Muscle layer of duodenum (tissue), 2 donors: ENCODE results near the gene KDM4B.

Experiments used
- H3K27ac ChIP-seq: one replicate; pipeline ENCODE4 v1.7.0; 2013; ENCODE audit warnings: mild to moderate bottlenecking, low read length
- H3K27me3 ChIP-seq: one replicate; pipeline ENCODE4 v1.7.0; 2013; ENCODE audit warnings: low read depth, mild to moderate bottlenecking, control low read depth, low read length
- H3K36me3 ChIP-seq, 2 donors: one replicate each; pipeline ENCODE4 v1.7.0; 2013; ENCODE audit warnings: low read length in 2 of 2, control low read depth in 1 of 2, mild to moderate bottlenecking in 1 of 2; ENCODE audit not compliant: insufficient read depth in 2 of 2, control insufficient read depth in 1 of 2
- H3K4me1 ChIP-seq, 2 donors: one replicate each; pipeline ENCODE4 v1.7.0; 2013; ENCODE audit warnings: low read length in 2 of 2, mild to moderate bottlenecking in 2 of 2, control low read depth in 1 of 2, moderate library complexity in 1 of 2; ENCODE audit not compliant: insufficient read depth in 2 of 2, control insufficient read depth in 1 of 2
- H3K4me3 ChIP-seq, 2 donors: one replicate each; pipeline ENCODE4 v1.7.0; 2013; ENCODE audit warnings: low read length in 2 of 2, low read depth in 1 of 2, mild to moderate bottlenecking in 1 of 2
- H3K9me3 ChIP-seq, 2 donors: one replicate each; pipeline ENCODE4 v1.7.0; 2013; ENCODE audit warnings: low read length in 2 of 2, control low read depth in 1 of 2, mild to moderate bottlenecking in 1 of 2; ENCODE audit not compliant: control insufficient read depth in 1 of 2
- donor health status: healthy.

KDM4B gene

DNA sequence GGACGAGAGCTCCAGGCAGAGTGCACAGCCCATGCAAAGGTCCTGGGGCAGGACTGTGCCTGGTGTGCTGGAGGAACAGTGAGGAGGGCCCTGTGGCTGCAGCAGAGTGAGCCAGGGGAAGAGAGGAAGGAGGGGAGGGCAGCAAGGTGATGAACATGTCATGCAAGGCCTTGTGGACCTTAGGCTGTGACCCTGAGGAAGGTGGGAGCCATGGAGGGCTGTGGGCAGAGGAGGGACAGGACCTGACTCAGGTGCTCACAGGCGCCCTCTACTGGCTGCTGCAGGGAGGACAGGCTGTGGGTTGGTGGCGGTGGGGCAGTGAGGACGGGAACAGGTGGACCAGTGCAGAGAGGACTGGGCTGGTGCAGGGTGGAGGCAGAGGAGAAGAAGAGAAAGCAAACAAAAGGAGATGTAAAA lies 201.4 kb downstream of the KDM4B start:
- no peaks in the 10 kb centered on the region for H3K36me3 ChIP-seq
- H3K27ac ChIP-seq, result no peak overlapping the region
- H3K9me3 ChIP-seq, result no peaks in the 10 kb centered on the region
- H3K4me1 ChIP-seq, result no peaks in the 10 kb centered on the region
- H3K4me3 ChIP-seq, result no peak overlapping the region
- H3K27me3 ChIP-seq, result no peaks in the 10 kb centered on the region

DNA sequence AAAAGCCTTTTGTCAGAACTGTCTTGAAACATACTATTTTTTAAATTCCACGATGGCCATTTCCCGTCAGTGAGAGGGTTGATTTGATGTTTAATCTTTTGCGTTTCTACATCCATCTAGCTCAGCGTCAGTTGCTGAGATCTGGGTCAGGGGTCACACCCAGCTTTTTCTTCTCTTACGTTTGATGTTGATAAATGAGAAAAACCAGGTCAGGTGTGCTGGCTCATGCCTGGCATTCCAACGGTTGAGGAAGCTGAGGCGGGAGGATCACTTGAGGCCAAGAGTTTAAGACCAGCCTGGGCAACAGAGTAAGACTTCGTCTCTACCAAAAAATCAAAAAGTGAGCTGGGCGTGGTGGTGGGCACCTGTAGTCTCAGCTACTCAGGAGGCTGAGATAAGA lies 202.8 kb downstream of the KDM4B start:
- no peak overlapping the region for H3K27ac ChIP-seq
- no peaks in the 10 kb centered on the region for H3K27me3 ChIP-seq
- no peaks in the 10 kb centered on the region for H3K9me3 ChIP-seq
- H3K36me3 ChIP-seq, result no peaks in the 10 kb centered on the region
- no peaks in the 10 kb centered on the region for H3K4me1 ChIP-seq
- no peak overlapping the region for H3K4me3 ChIP-seq

DNA sequence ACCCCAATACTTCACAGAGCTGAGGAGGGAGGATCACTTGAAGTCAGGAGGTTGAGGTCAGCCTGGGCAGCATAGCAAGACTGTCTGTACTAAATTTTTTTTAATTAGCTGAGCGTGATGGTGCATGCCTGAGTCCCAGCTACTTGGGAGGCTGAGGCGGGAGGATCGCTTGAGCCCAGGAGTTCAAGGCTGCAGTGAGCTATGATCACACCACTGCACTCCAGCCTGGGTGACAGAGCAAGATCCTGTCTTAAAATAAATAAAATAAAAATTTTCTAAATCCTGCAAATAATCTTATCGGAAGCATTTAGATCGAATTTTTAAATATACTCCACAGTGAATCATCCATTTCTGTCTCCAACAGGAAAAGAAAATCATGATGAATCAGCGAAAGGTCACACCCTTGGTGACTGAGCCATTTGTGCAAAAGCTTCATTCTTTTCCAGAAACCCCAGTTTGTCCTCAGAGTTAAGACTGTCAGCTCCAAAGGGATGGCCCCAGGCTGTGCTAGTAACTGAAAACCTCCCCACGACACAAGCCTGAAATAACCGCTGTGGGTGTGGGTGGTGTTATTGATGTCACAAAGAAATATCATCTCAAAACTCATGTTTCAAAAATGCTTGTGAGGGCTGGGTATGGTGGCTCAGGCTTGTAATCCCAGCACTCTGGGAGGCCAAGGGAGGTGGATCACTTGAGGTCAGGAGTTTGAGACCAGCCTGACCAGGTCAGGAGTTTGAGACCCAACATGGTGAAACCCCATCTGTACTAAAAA lies 204.1 kb downstream of the KDM4B start:
- no peak overlapping the region for H3K4me3 ChIP-seq
- H3K4me1 ChIP-seq, result no peaks in the 10 kb centered on the region
- H3K36me3 ChIP-seq, result no peaks in the 10 kb centered on the region
- H3K27ac ChIP-seq, result no peak overlapping the region
- H3K27me3 ChIP-seq, result no peaks in the 10 kb centered on the region
- H3K9me3 ChIP-seq, result no peaks in the 10 kb centered on the region

DNA sequence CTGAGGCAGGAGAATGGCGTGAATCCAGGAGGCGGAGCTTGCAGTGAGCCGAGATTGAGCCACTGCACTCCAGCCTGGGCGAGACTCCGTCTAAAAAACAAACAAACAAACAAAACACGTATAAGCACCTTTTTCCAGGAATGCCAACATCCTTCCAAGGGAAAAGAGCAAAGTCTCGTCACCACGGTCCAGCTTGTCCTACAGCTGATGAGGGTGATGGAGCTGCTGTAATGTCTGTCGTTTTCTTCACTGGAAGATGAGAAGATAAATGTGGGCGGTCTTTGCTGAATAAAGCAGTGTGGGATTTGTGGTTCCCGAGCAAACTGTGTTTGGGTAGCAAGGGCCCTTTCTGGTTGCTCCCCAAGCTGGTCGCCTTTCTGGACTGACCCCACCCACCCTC lies 205.1 kb downstream of the KDM4B start:
- no peak overlapping the region for H3K4me3 ChIP-seq
- H3K27ac ChIP-seq, result no peak overlapping the region
- no peaks in the 10 kb centered on the region for H3K27me3 ChIP-seq
- H3K9me3 ChIP-seq, result no peaks in the 10 kb centered on the region
- no peaks in the 10 kb centered on the region for H3K36me3 ChIP-seq
- no peaks in the 10 kb centered on the region for H3K4me1 ChIP-seq

DNA sequence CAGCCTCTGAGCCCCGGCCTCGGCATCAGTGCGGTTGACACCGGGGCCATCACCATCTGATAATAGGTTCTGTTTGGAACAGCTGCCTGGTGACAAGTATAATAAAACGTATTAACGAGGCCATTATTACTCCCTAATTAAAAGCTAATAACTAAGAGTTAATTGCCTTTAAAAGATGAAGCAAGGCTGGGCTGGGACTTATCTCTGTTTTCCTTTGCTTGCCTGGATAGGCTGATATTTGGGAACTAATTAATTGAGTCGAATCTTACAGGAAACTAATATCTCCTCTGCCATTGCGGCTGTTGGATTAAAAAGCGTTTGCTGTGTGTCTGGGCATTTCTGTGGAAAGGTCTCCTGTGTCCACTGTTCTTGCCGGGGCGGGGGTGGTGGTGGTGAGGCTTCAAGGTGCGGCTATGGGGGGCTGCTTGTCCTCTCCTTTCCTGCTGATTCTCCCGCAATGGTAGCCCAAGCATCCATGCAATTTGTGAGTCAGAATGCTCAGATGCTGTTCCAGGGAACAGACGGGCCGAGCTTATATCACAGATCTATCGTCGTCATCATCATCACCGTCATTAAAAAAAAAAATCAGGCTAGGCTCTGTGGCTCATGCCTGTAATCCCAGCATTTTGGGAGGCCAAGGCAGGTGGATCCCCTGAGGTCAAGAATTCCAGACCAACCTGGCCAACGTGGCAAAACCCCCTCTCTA lies 209.0 kb downstream of the KDM4B start:
- Histone ChIP-seq H3K4me1 (no peaks in the 10 kb centered on the region), H3K27me3 (no peaks in the 10 kb centered on the region), H3K4me3 (no peak overlapping the region), H3K36me3 (no peaks in the 10 kb centered on the region), H3K9me3 (no peaks in the 10 kb centered on the region), H3K27ac (no peak overlapping the region)

DNA sequence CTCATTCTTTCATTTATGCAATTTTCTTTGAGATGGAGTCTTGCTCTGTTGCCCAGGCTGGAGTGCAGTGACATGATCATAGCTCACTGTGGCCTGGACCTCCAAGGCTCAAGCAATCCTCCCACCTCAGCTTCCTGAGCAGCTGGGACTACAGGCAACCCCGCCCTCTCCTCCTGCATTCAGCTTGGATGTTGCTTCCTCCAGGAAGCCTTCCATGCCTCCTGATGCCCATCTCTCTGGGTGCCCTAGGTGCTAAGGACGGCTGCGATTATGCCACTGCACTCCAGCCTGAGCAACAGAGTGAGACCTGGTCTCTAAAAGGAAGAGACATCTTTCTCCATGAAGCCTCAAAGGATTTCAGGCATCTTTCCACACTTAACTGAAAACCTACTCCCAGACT lies 209.9 kb downstream of the KDM4B start:
- Histone ChIP-seq H3K4me3 (no peak overlapping the region), H3K27me3 (no peaks in the 10 kb centered on the region), H3K36me3 (no peaks in the 10 kb centered on the region), H3K4me1 (no peaks in the 10 kb centered on the region), H3K9me3 (no peaks in the 10 kb centered on the region), H3K27ac (no peak overlapping the region)

DNA sequence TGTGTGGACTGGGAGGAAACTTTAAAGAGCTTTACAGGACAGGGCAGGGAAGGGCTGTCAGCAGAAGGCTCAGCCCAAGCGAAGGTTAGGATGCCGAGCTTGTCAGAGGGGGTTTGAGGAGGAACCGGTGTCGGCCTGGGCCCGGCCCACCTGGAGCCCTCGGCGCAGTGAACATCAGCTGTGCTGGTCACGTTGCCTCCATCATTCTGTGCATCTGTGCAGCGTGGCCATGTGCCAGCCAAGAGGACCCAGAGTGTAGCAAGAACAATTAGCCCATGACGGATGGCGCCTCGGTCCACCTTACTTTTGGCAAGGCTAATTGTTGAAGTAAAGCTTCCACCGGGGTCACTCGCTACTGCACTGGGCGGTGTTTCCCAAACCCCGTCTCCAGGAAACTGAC lies 210.3 kb downstream of the KDM4B start:
- Histone ChIP-seq H3K9me3 (no peaks in the 10 kb centered on the region), H3K4me3 (no peak overlapping the region), H3K27me3 (no peaks in the 10 kb centered on the region), H3K27ac (no peak overlapping the region), H3K4me1 (no peaks in the 10 kb centered on the region), H3K36me3 (no peaks in the 10 kb centered on the region)

DNA sequence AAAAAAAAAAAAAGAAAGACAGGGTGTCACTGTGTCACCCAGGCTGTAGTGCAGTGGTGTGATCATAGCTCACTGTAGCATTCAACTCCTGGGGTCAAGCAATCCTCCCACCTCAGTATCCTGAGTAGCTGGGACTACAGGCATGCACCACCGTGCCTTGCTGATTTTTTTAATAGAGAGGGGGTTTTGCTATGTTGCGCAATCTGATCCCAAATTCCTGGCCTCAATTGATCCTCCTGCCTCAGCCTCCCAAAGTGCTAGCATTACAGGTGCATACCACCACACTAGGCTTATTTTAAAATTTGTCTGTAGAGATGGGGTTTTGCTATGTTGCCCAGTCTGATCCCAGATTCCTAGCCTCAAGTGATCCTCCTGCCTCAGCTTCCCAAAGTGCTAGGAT lies 212.4 kb downstream of the KDM4B start:
- no peaks in the 10 kb centered on the region for H3K36me3 ChIP-seq
- no peaks in the 10 kb centered on the region for H3K4me1 ChIP-seq
- no peaks in the 10 kb centered on the region for H3K9me3 ChIP-seq
- H3K27ac ChIP-seq, result no peak overlapping the region
- H3K4me3 ChIP-seq, result no peak overlapping the region
- H3K27me3 ChIP-seq, result no peaks in the 10 kb centered on the region

DNA sequence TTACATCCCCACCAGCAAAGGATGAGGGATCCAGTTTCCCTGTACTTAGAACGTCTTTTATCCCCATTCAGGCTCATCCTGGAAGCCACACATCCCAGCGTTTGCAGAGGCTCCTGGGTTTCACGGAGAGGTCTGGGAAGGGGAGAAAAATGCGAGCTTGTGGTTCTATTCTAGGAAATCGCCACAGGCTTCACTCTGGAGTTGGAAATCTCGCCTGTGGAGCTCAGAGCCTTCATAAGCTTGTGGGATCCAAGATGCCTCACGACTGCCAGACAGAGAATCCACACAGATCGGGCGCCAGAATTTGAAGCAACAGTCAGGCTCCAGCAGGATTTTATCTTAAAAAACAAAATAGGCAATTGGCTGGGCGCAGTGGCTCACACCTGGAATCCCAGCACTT lies 213.8 kb downstream of the KDM4B start:
- H3K27me3 ChIP-seq, result no peaks in the 10 kb centered on the region
- no peaks in the 10 kb centered on the region for H3K9me3 ChIP-seq
- no peaks in the 10 kb centered on the region for H3K4me1 ChIP-seq
- H3K27ac ChIP-seq, result no peak overlapping the region
- H3K4me3 ChIP-seq, result no peak overlapping the region
- no peaks in the 10 kb centered on the region for H3K36me3 ChIP-seq

DNA sequence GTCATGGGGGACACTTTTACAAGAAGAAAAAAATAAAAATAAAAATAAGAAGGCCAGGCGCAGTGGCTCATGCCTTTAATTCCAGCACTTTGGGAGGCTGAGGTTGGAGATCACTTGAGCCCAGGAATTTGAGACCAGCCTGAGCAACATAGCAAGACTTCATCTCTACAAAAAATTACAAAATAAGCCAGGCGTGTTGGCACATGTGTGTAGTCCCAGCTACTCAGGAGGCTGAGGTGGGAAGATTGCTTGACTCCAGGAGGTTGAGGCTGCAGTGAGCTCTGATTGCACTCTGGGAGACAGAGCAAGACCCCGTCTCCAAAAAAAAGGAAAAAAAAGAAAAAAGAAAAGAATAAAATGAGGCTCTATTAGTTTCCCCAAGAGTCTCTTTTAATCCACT lies 214.7 kb downstream of the KDM4B start:
- Histone ChIP-seq H3K9me3 (no peaks in the 10 kb centered on the region), H3K4me1 (no peaks in the 10 kb centered on the region), H3K4me3 (no peak overlapping the region), H3K27me3 (no peaks in the 10 kb centered on the region), H3K36me3 (no peaks in the 10 kb centered on the region), H3K27ac (no peak overlapping the region)

DNA sequence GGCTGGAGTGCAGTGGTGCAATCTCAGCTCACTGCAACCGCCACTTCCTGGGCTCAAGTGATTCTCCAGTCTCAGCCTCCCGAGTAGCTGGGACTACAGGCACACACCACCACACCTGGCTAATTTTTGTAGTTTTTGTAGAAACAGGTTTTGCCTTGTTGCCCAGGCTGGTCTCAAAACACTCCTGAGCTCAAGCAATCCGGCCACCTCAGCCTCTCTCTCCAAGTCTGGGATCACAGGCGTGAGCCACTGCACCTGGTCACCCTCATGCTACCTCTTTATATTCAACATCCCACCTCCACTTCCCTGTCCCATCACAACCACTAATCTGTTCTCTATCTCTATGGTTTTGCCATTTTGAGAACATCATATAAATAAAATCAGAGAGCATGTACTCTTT lies 216.0 kb downstream of the KDM4B start:
- Histone ChIP-seq H3K36me3 (no peaks in the 10 kb centered on the region), H3K27me3 (no peaks in the 10 kb centered on the region), H3K9me3 (no peaks in the 10 kb centered on the region), H3K4me1 (no peaks in the 10 kb centered on the region), H3K4me3 (no peak overlapping the region), H3K27ac (no peak overlapping the region)
